Renal pelvis (tissue), 4 donors: ENCODE data around the gene RALB. TPM values are rescaled to one million over a fixed set of nuclear protein-coding genes. Genes with fewer than 3 reads are reported as not detected.
A peak's percentile ranks its signal among the peaks of the same experiment; 100 is the strongest.
"Not testable (repeated sequence)": the region's sequence is repeated elsewhere in the genome, so short reads cannot be mapped to it uniquely, and the experiment has no call there.

Experiments used
- DNase-seq: peaks from one replicate; pipeline ENCODE4 v3.0.0-alpha.2; 2013
- polyA plus RNA-seq, 3 donors: library from polyadenylated mRNA; unstranded; fragments of 120-200 nt; gene quantifications; one replicate each; pipeline ENCODE4 v1.2.1, GENCODE V29; 2013; ENCODE audit not compliant: insufficient read length in 3 of 3

The RALB gene
- polyA plus RNA-seq, 3 donors = 67.3 to 82.4 (median 78.0) TPM

- DNase-seq = peak; percentile 84
Measured at GRCh38 chr2:120312860-120313694, 60.4 kb downstream of the RALB start.

GRCh38 chr2:120313695-120314615, 61.3 kb downstream of the RALB start:
- DNase-seq = no peak

DNA sequence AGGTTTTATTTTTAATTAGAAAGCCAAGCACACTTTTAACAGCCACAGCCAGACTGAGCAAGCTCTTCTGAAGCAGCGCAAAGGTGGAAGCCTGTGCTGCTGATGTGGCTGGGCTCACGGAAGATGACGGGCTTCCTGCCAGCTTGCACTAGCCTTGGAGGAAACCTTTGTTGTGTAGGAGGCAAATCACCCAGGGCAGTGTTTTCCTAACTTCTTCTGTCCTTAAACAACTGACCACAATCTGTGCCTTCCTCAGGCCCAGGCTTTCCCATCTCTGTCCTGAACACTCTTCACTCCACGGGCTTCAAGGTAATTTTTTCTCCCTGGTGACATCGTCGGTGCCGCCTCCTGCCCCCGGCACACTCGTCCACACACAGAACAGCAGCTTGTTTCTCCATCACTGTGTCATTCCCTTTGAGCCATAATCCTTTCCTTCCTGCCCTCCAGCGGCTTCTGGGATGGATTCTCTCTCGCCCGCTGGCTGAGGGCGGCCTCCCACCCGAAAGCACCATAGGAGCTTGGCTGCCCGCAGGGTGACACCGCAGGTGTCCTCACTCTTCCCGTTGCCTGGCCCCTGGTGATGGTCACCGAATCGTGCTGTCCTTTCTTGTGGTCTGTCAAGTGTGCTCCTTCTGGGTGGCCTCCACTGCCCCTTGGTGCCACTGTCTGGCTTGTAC, 62.2 kb downstream of the RALB start:
- no peak for DNase-seq

GRCh38 chr2:120315367-120316033, 62.8 kb downstream of the RALB start:
- no peak for DNase-seq

- no peak for DNase-seq
Measured at GRCh38 chr2:120316071-120316470, 63.4 kb downstream of the RALB start.

- DNase-seq = no peak
Measured at GRCh38 chr2:120316528-120317179, 64.0 kb downstream of the RALB start.

- no peak for DNase-seq
Measured at GRCh38 chr2:120317180-120317533, 64.5 kb downstream of the RALB start.

GRCh38 chr2:120317916-120318315, 65.3 kb downstream of the RALB start:
- DNase-seq = no peak

- no peak for DNase-seq
Measured at GRCh38 chr2:120318626-120319025, 66.0 kb downstream of the RALB start.

- DNase-seq = no peak
Measured at GRCh38 chr2:120319123-120319522, 66.5 kb downstream of the RALB start.

DNA sequence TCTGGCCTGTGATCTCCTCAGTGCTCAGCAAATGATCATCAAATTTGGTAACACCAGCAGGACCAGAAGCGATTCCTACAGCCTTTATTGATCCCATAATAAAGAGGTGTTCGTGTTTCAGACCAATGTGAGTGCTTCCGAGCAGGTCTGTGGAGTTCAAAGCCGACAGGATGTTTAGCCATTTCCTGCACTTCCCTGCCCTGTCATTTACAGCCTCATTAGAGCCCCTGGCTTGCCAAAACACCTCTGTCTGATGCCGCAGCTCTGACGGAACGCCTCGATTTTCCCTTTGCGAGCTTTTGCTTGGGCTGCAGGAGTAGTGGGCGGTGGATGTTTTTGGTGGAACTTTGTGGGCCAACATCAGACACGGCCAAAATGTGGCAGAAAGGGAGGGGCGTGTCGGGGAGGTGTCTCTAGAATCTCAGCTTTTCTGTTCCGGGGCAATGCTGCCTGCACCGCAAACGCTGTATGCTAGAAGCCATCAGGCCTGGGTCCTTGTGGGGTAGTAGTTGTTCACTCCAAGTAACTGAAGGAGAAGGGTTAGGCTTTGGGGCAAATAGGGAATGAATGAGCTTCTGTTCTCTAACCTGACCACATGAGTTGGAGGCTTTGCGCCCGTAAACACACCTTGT, 67.2 kb downstream of the RALB start:
- DNase-seq = no peak

DNA sequence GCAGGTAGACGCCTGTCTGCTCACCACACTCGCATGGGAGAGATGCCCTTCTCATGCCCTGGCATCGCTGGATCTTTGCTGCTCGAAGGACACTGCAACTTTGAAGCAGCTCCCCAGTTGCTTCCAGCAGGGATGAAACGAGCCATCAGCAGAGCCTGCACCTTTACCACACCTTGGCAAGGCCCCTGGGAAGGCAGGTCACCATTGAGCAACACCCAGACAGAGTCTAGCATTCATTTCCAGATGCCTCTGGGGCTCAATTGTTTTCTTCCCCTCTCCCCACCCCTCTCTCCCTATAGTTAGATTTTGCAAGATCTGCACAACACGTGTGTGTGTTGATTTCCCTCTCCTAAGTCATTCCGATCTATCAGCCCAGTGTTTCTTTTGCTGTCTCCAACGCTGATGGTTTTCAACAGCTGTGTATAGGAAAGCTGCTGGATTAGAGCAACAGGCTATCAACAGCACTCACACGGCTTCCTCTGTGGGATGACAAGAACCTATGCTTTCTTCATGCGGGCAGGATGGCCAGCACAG, 67.7 kb downstream of the RALB start:
- DNase-seq = no peak

GRCh38 chr2:120320887-120321556, 68.4 kb downstream of the RALB start:
- DNase-seq = not testable (repeated sequence)

DNA sequence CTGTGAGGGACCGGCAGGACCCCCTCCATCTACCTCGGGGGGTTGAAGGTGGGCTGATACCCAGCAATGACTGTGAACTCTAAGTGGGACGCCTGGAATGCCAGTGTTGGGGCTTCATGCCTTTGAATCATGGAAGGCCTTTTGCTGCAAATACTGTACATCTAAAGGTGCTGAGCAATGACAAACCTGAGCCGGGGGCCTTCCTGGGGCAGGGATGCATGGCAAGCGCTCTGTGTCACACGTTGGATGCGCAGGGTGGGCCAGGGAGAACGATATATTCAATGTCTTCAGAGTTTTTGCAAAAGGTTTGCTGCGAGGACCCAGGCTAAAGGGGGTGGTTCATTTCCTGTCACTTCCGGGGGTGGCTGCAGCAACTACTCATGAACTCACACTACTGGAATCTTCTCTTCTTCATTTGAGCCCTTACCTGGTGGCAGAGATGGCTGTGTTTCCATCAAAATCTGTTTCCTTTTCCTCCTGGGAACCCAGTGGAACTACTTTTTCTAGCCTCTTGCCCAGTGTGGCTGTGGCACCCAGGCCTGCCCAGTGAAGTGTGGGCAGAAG, 69.2 kb downstream of the RALB start:
- DNase-seq = no peak

DNA sequence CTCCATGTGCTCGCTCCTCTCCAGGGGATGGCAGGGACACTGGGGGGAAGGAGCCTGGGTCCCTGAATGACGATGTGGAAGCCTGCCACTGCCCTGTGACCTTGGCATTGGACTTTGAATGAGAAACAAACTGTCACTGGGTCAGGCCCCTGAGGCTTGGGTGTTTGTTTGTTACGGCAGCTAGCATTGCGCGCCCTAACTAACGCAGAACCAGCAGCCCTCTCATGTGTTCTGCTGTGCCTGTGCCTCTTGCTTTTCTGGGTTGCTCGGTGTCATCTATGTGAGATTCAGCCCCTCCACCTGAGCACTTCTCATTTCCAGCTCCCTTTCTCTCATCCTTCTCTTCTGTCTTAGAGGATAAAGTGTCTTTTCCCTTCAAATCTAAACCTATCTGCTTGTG, 69.7 kb downstream of the RALB start:
- DNase-seq = no peak

DNA sequence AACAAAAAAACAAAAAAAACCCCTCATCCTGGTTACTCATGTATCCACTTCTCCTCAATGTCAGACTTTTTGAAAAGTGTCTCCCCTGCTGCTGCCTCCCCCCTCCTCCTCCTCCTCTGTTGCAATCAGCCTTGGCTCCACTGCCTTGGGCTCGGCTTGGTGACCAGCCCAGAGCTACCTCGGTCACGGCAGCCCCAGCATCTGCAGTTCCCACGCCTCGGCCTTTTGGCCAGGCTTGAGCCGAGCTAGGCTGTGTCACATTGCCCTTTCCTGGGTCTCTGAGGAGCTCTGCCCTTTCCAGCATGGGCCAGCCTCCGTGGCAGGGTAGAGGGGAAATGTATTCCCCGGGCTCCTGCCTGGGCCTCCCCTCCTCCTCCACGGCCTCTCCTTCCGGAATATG, 70.6 kb downstream of the RALB start:
- DNase-seq = no peak

GRCh38 chr2:120323807-120324399, 71.3 kb downstream of the RALB start:
- DNase-seq = no peak

- DNase-seq = no peak
Measured at GRCh38 chr2:120324933-120325332, 72.3 kb downstream of the RALB start.

GRCh38 chr2:120326066-120326465, 73.4 kb downstream of the RALB start:
- DNase-seq = no peak
